GM23338 (cell line): ENCODE measurements around the gene APP.

Source experiments
- CTCF ChIP-seq, 2 experiments: fragments of 200-600 bp in 1 of 2; sonication (generic) in 1 of 2; conservative IDR thresholded peaks; 2 replicates each; pipeline versions ENCODE4 v1.5.1 to v1.6.1; 2016 to 2017; ENCODE audit warnings: antibody characterized with exemption in 2 of 2, low read depth in 2 of 2, mild to moderate bottlenecking in 2 of 2, moderate library complexity in 1 of 2
- EZH2phosphoT487 ChIP-seq: fragments of 200-600 bp; sonication (generic); IDR thresholded peaks from one replicate; pipeline ENCODE4 v1.8.1; 2018; ENCODE audit warnings: antibody characterized with exemption; ENCODE audit not compliant: unreplicated experiment

- TF ChIP-seq CTCF (conservative IDR thresholded peaks at IDR 0.05; ENCODE audit: low read depth in 2 of 2): no peak
- TF ChIP-seq EZH2phosphoT487: no peak
Observed at GRCh38 chr21:26138615-26139257, 31.8 kb downstream of the APP start.
